ENCODE results near the gene CYP27A1.
"Not testable (repeated sequence)": the region's sequence is repeated elsewhere in the genome, so short reads cannot be mapped to it uniquely, and the experiment has no call there.

CYP27A1 gene

DNA sequence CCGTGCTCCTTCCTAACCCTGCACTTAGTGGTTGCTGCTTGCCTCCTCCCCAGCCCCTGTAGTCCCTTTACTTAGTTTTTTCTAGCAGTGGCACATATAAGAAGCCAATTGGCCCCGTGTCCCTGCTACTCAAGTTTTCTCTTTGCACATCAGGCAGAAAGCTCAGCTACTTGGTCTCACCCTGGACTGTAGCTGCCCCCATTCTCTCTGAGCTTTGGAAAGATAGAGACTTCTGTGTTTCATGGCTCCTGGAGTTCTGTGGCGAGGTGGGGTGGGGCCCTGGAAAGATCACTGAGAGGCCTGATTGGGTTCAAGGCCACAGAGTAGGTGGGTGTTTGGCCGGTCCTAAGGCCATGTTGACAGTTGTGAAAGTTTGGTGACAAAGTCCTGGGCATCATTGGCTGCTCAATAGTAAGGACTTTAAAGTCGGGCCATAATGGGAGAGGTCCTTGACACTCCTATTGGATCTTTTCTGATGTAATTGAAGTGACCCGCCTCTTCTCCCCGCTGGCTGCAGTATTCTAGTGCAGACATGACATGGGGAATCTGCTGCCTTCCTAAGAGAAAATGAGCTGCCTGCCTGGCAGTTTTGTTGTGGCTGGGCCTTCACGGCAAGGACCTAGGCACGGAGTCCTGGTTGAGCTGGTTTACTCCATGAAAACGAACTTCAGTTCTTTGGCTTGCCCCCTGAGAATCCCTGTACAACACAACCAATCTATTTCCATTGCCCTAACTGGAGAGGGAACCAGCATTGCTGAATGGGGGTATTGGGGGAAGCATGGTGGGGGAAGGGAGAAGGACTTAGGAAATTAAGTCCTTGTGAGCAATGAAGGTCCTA is 26.2 kb upstream of the CYP27A1 start:
- DNase-seq (ENCODE audit: extremely low read depth, insufficient read length), result no peak
- peaks cover 18% of the 10 kb centered on the region for H3K36me3 ChIP-seq (ENCODE audit: control insufficient read depth, insufficient read depth, low read length)
- H3K27me3 ChIP-seq (replicated peaks; ENCODE audit: control insufficient read depth, insufficient read depth, low read length), result no peaks in the 10 kb centered on the region
- TF ChIP-seq, protein P1, sequence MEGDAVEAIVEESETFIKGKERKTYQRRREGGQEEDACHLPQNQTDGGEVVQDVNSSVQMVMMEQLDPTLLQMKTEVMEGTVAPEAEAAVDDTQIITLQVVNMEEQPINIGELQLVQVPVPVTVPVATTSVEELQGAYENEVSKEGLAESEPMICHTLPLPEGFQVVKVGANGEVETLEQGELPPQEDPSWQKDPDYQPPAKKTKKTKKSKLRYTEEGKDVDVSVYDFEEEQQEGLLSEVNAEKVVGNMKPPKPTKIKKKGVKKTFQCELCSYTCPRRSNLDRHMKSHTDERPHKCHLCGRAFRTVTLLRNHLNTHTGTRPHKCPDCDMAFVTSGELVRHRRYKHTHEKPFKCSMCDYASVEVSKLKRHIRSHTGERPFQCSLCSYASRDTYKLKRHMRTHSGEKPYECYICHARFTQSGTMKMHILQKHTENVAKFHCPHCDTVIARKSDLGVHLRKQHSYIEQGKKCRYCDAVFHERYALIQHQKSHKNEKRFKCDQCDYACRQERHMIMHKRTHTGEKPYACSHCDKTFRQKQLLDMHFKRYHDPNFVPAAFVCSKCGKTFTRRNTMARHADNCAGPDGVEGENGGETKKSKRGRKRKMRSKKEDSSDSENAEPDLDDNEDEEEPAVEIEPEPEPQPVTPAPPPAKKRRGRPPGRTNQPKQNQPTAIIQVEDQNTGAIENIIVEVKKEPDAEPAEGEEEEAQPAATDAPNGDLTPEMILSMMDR (IDR thresholded peaks at IDR 0.05; ENCODE audit: insufficient read depth, low read length, poor library complexity, severe bottlenecking), result no peak
- no peak overlapping the region for H3K4me3 ChIP-seq (replicated peaks; ENCODE audit: low read depth, low read length)

DNA sequence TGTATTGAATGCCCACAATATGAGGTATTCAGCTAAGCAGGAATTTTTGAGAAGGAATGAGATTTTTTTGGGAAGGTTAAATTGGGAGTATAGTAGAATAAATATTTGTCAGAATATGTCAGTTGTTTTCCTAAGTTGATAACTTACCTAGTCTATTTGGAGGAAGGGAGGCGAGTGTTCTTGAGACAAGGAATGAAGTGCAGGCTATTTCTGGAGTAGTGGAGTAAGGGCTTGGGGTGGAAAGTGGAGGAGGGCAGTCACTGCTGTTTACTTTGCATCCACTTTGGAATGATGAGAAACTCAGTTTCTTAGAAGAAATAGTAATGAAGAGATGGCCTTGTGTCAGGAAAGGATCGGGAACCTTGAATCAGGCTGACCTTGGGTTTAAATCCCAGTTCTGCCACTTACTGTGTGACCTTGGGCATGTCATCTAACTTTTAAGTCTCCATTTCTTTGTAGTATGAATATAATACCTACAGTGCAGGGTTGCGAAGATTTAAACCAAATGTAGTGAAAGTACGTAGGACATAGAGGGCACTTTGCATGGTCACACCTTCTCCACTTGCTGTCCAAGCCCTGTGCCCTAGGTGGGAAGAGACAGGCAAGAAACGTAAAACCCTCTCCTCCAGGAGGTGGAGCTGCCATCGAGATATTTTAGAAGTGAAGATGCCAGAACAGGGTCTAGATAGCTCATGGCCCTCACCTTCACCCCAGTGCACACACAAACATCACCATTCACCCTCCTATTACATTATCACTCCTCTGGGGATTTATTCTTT is 25.2 kb upstream of the CYP27A1 start:
- TF ChIP-seq, protein P1 (IDR thresholded peaks at IDR 0.05; ENCODE audit: insufficient read depth, low read length, poor library complexity, severe bottlenecking), result no peak
- H3K36me3 ChIP-seq (ENCODE audit: control insufficient read depth, insufficient read depth, low read length), result peaks cover 18% of the 10 kb centered on the region
- no peak for DNase-seq (ENCODE audit: extremely low read depth, insufficient read length)
- H3K4me3 ChIP-seq (replicated peaks; ENCODE audit: low read depth, low read length), result no peak overlapping the region
- H3K27me3 ChIP-seq (replicated peaks; ENCODE audit: control insufficient read depth, insufficient read depth, low read length), result no peaks in the 10 kb centered on the region

DNA sequence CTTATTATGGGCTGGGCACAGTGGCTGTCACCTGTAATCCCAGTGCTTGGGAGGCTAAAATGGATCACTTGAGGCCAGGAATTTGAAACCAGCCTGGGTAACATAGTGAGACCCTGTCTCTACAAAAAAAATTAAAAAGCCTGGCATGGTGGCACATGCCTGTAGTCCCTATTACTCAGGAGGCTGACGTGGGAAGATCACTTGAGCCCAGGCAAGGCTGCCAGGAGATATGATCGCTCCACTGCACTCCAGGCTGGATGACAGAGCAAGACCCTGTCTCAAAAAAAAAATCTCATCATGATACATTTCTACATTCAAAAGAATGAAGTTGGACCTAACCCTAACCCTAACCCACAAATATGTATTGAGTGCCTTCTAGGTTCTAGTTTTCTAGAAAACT is 20.2 kb upstream of the CYP27A1 start:
- TF ChIP-seq, protein P1 (IDR thresholded peaks at IDR 0.05; ENCODE audit: insufficient read depth, low read length, poor library complexity, severe bottlenecking), result no peak
- Histone ChIP-seq H3K27me3 (replicated peaks; ENCODE audit: control insufficient read depth, insufficient read depth, low read length) (no peaks in the 10 kb centered on the region), H3K4me3 (replicated peaks; ENCODE audit: low read depth, low read length) (no peak overlapping the region), H3K36me3 (ENCODE audit: control insufficient read depth, insufficient read depth, low read length) (no peaks in the 10 kb centered on the region; the same call in 1 of the 2 replicates)
- no peak for DNase-seq (ENCODE audit: extremely low read depth, insufficient read length)

DNA sequence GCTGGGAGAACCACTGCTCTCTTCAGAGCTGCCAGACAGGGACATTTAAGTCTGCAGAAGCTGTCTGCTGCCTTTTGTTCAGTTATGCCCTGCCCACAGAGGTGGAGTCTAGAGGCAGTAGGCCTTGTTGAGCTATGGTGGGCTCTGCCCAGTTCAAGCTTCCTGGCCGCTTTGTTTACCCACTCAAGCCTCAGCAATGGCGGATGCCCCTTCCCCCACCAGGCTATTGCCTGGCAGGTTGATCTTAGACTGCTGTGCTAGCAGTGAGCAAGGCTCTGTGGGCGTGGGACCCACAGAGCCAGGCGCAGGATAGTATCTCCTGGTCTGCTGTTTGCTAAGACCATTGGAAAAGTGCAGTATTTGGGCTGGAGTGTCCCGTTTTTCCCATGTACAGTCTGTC is 9.2 kb upstream of the CYP27A1 start:
- not testable (repeated sequence) for DNase-seq (ENCODE audit: extremely low read depth, insufficient read length); H3K36me3 ChIP-seq (ENCODE audit: control insufficient read depth, insufficient read depth, low read length); H3K4me3 ChIP-seq (replicated peaks; ENCODE audit: low read depth, low read length); H3K27me3 ChIP-seq (replicated peaks; ENCODE audit: control insufficient read depth, insufficient read depth, low read length)

DNA sequence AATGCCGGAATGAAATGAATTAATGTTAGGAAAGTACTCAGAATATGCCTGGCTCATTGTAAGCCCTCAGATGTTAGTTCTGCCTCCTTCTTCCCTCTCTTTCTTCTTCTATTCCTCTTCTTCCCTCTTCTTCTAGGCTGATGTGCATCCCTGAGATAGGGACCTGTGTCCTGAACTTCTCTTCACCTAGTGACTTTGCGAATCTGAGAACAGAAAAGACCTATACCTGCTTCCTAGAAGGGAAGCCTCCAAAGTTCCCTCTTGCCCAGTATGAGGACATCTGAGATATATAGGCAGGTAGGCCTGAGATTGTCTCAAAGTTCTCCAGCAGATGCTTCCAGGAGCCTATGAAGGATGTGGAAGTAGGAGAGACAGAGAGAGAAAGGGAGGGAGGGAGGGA is 8.1 kb upstream of the CYP27A1 start:
- no peaks in the 10 kb centered on the region for H3K27me3 ChIP-seq (replicated peaks; ENCODE audit: control insufficient read depth, insufficient read depth, low read length)
- TF ChIP-seq, protein P1 (IDR thresholded peaks at IDR 0.05; ENCODE audit: insufficient read depth, low read length, poor library complexity, severe bottlenecking), result no peak
- H3K36me3 ChIP-seq (ENCODE audit: control insufficient read depth, insufficient read depth, low read length), result no peaks in the 10 kb centered on the region
- H3K4me3 ChIP-seq (replicated peaks; ENCODE audit: low read depth, low read length), result no peak overlapping the region
- DNase-seq (ENCODE audit: extremely low read depth, insufficient read length), result no peak

DNA sequence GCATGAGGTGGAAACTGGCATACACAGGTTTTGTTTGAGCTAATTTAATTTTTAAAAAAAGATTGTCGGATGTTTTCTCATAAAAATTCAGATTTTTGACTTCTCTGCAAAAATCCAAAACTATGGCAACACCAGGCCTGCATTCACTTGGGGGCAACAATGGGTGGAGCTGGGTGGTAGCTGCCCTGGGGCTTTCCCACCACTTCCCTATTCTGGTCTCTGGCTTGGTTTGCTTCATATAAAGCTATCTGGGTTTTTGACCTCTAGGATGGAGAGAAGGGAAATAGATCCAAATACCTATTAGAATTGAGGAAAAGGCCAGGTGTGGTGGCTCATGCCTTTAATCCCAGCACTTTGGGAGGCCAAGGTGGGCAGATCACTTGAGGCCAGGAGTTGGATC is 5.5 kb upstream of the CYP27A1 start:
- TF ChIP-seq, protein P1 (IDR thresholded peaks at IDR 0.05; ENCODE audit: insufficient read depth, low read length, poor library complexity, severe bottlenecking), result no peak
- H3K36me3 ChIP-seq (ENCODE audit: control insufficient read depth, insufficient read depth, low read length), result no peaks in the 10 kb centered on the region
- no peaks in the 10 kb centered on the region for H3K27me3 ChIP-seq (replicated peaks; ENCODE audit: control insufficient read depth, insufficient read depth, low read length)
- no peak for DNase-seq (ENCODE audit: extremely low read depth, insufficient read length)
- no peak overlapping the region for H3K4me3 ChIP-seq (replicated peaks; ENCODE audit: low read depth, low read length)
